ENCODE data around the gene POLH. TPM values are rescaled to one million over a fixed set of nuclear protein-coding genes. Genes with fewer than 3 reads are reported as not detected.

Gene POLH
- total RNA-seq, 1 experiment from 2014 or later = 15.4 TPM

DNA sequence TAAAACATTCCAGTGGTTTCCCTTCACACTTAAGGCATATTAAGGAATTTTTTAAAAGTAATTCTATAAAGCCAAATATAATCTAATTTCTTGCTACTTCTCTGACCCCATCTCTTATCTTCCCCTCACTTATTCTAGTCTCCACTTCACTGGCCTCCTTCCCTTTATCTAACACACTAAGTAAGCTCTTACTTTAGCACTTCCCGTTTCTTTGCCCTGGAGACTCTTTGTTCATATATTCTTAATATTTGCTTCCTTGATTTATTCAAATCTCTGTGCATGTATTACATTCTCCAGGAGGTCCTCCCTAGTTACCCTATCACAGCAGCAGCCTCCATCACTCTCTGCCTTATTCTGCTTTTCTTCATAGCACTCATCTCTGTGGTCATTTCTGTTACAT, 32.8 kb downstream of the POLH start:
- no peaks in the 10 kb centered on the region for H4K20me1 ChIP-seq (ENCODE audit: insufficient read depth, low read depth, low read length)
- H3K79me2 ChIP-seq (ENCODE audit: low read length) = no peaks in the 10 kb centered on the region
- H3K27ac ChIP-seq (ENCODE audit: low read length) = peak overlapping the region; percentile 97
- DNase-seq = peak; percentile 93
- peak overlapping the region; percentile 89 for H3K4me2 ChIP-seq (ENCODE audit: low read depth, low read length, poor library complexity, severe bottlenecking)
- H3K4me3 ChIP-seq (ENCODE audit: low read length) = peak overlapping the region; percentile 60
- no peaks in the 10 kb centered on the region for H3K9me2 ChIP-seq (replicated peaks; ENCODE audit: insufficient read depth, low read length)
- H3K9me3 ChIP-seq (ENCODE audit: low read length) = no peaks in the 10 kb centered on the region
- H3K27me3 ChIP-seq (ENCODE audit: low read length) = no peaks in the 10 kb centered on the region
- H3K36me3 ChIP-seq (ENCODE audit: insufficient read depth, low read length) = peaks cover 22% of the 10 kb centered on the region
- peaks cover 24% of the 10 kb centered on the region for H3K4me1 ChIP-seq (ENCODE audit: low read length)
- H2AFZ ChIP-seq (ENCODE audit: low read length) = no peak overlapping the region
- H3K9ac ChIP-seq (ENCODE audit: low read length) = peak overlapping the region; percentile 70

GRCh38 chr6:43609402-43609801, 33.4 kb downstream of the POLH start:
- no peak for DNase-seq
- Histone ChIP-seq H3K4me1 (ENCODE audit: low read length) (peaks cover 19% of the 10 kb centered on the region), H3K4me3 (ENCODE audit: low read length) (peak overlapping the region; percentile 23; the same call in 1 of the 2 replicates), H3K9ac (ENCODE audit: low read length) (peak overlapping the region; percentile 34), H3K27me3 (ENCODE audit: low read length) (no peaks in the 10 kb centered on the region), H3K27ac (ENCODE audit: low read length) (peak overlapping the region; percentile 97), H4K20me1 (ENCODE audit: insufficient read depth, low read depth, low read length) (no peaks in the 10 kb centered on the region), H3K79me2 (ENCODE audit: low read length) (no peaks in the 10 kb centered on the region), H2AFZ (ENCODE audit: low read length) (no peak overlapping the region), H3K9me2 (replicated peaks; ENCODE audit: insufficient read depth, low read length) (no peaks in the 10 kb centered on the region), H3K9me3 (ENCODE audit: low read length) (no peaks in the 10 kb centered on the region), H3K36me3 (ENCODE audit: insufficient read depth, low read length) (peaks cover 22% of the 10 kb centered on the region), H3K4me2 (ENCODE audit: low read depth, low read length, poor library complexity, severe bottlenecking) (peak overlapping the region; percentile 89)

GRCh38 chr6:43610431-43610830, 34.4 kb downstream of the POLH start:
- H3K4me1 ChIP-seq (ENCODE audit: low read length) = peaks cover 19% of the 10 kb centered on the region
- H3K27ac ChIP-seq (ENCODE audit: low read length) = no peak overlapping the region
- no peak overlapping the region for H2AFZ ChIP-seq (ENCODE audit: low read length)
- no peaks in the 10 kb centered on the region for H3K9me3 ChIP-seq (ENCODE audit: low read length)
- no peaks in the 10 kb centered on the region for H3K27me3 ChIP-seq (ENCODE audit: low read length)
- no peak overlapping the region for H3K4me3 ChIP-seq (ENCODE audit: low read length)
- H4K20me1 ChIP-seq (ENCODE audit: insufficient read depth, low read depth, low read length) = no peaks in the 10 kb centered on the region
- H3K9me2 ChIP-seq (replicated peaks; ENCODE audit: insufficient read depth, low read length) = no peaks in the 10 kb centered on the region
- DNase-seq = no peak
- no peak overlapping the region for H3K9ac ChIP-seq (ENCODE audit: low read length)
- no peak overlapping the region for H3K4me2 ChIP-seq (ENCODE audit: low read depth, low read length, poor library complexity, severe bottlenecking)
- peaks cover 16% of the 10 kb centered on the region; the same call in 1 of the 2 replicates for H3K36me3 ChIP-seq (ENCODE audit: insufficient read depth, low read length)
- no peaks in the 10 kb centered on the region for H3K79me2 ChIP-seq (ENCODE audit: low read length)

- no peak overlapping the region for H2AFZ ChIP-seq (ENCODE audit: low read length)
- H3K36me3 ChIP-seq (ENCODE audit: insufficient read depth, low read length) = peaks cover 16% of the 10 kb centered on the region; the same call in 1 of the 2 replicates
- H3K27ac ChIP-seq (ENCODE audit: low read length) = peak overlapping the region; percentile 1; the same call in 1 of the 2 replicates
- H3K9ac ChIP-seq (ENCODE audit: low read length) = no peak overlapping the region
- no peak overlapping the region for H3K4me3 ChIP-seq (ENCODE audit: low read length)
- no peaks in the 10 kb centered on the region for H4K20me1 ChIP-seq (ENCODE audit: insufficient read depth, low read depth, low read length)
- no peaks in the 10 kb centered on the region for H3K9me2 ChIP-seq (replicated peaks; ENCODE audit: insufficient read depth, low read length)
- H3K9me3 ChIP-seq (ENCODE audit: low read length) = no peaks in the 10 kb centered on the region
- no peaks in the 10 kb centered on the region for H3K79me2 ChIP-seq (ENCODE audit: low read length)
- peaks cover 10% of the 10 kb centered on the region for H3K4me1 ChIP-seq (ENCODE audit: low read length)
- no peaks in the 10 kb centered on the region for H3K27me3 ChIP-seq (ENCODE audit: low read length)
- H3K4me2 ChIP-seq (ENCODE audit: low read depth, low read length, poor library complexity, severe bottlenecking) = no peak overlapping the region
- DNase-seq = no peak
Observed at GRCh38 chr6:43613721-43614395, 37.9 kb downstream of the POLH start.

DNA sequence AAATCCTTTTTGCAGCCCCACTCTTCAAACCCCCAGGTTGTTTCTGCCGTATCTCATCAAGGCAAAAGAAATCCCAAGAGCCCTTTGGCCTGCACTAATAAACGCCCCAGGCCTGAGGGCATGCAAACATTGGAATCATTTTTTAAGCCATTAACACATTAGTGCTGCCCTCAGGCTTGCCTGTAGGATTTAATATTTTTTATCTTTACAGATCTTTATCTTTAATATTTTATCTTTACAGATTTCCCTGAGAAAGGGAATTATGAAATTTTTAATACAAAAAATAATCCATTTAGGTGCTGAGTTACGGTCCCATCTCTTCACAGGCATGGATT, 38.4 kb downstream of the POLH start:
- Histone ChIP-seq H3K27me3 (ENCODE audit: low read length) (no peaks in the 10 kb centered on the region), H3K36me3 (ENCODE audit: insufficient read depth, low read length) (peaks cover 18% of the 10 kb centered on the region; the same call in 1 of the 2 replicates), H3K9me2 (replicated peaks; ENCODE audit: insufficient read depth, low read length) (no peaks in the 10 kb centered on the region), H3K79me2 (ENCODE audit: low read length) (no peaks in the 10 kb centered on the region), H3K4me3 (ENCODE audit: low read length) (no peak overlapping the region), H2AFZ (ENCODE audit: low read length) (no peak overlapping the region), H4K20me1 (ENCODE audit: insufficient read depth, low read depth, low read length) (no peaks in the 10 kb centered on the region), H3K4me1 (ENCODE audit: low read length) (peaks cover 5% of the 10 kb centered on the region), H3K4me2 (ENCODE audit: low read depth, low read length, poor library complexity, severe bottlenecking) (no peak overlapping the region), H3K27ac (ENCODE audit: low read length) (peak overlapping the region; percentile 1; the same call in 1 of the 2 replicates), H3K9me3 (ENCODE audit: low read length) (no peaks in the 10 kb centered on the region), H3K9ac (ENCODE audit: low read length) (no peak overlapping the region)
- DNase-seq = no peak

- no peak for DNase-seq
- Histone ChIP-seq H3K4me1 (ENCODE audit: low read length) (no peaks in the 10 kb centered on the region), H3K9me3 (ENCODE audit: low read length) (no peaks in the 10 kb centered on the region), H3K36me3 (ENCODE audit: insufficient read depth, low read length) (peaks cover 17% of the 10 kb centered on the region; the same call in 1 of the 2 replicates), H4K20me1 (ENCODE audit: insufficient read depth, low read depth, low read length) (no peaks in the 10 kb centered on the region), H2AFZ (ENCODE audit: low read length) (no peak overlapping the region), H3K4me2 (ENCODE audit: low read depth, low read length, poor library complexity, severe bottlenecking) (no peak overlapping the region), H3K79me2 (ENCODE audit: low read length) (no peaks in the 10 kb centered on the region), H3K9me2 (replicated peaks; ENCODE audit: insufficient read depth, low read length) (no peaks in the 10 kb centered on the region), H3K4me3 (ENCODE audit: low read length) (no peak overlapping the region), H3K27ac (ENCODE audit: low read length) (no peak overlapping the region), H3K27me3 (ENCODE audit: low read length) (no peaks in the 10 kb centered on the region), H3K9ac (ENCODE audit: low read length) (no peak overlapping the region)
Observed at GRCh38 chr6:43616725-43617472, 40.9 kb downstream of the POLH start.

GRCh38 chr6:43621078-43621835, 45.3 kb downstream of the POLH start:
- no peak overlapping the region for H2AFZ ChIP-seq (ENCODE audit: low read length)
- peaks cover 39% of the 10 kb centered on the region; the same call in 1 of the 2 replicates for H3K36me3 ChIP-seq (ENCODE audit: insufficient read depth, low read length)
- H3K9me2 ChIP-seq (replicated peaks; ENCODE audit: insufficient read depth, low read length) = no peaks in the 10 kb centered on the region
- no peak overlapping the region for H3K27ac ChIP-seq (ENCODE audit: low read length)
- 0 out of 2 replicates have a peak, but pooled peaks cover 8% of the 10 kb centered on the region for H3K79me2 ChIP-seq (ENCODE audit: low read length)
- H3K4me1 ChIP-seq (ENCODE audit: low read length) = no peaks in the 10 kb centered on the region
- no peaks in the 10 kb centered on the region; the same call in 1 of the 2 replicates for H4K20me1 ChIP-seq (ENCODE audit: insufficient read depth, low read depth, low read length)
- no peak overlapping the region for H3K4me3 ChIP-seq (ENCODE audit: low read length)
- H3K27me3 ChIP-seq (ENCODE audit: low read length) = no peaks in the 10 kb centered on the region
- DNase-seq = no peak
- no peaks in the 10 kb centered on the region for H3K9me3 ChIP-seq (ENCODE audit: low read length)
- H3K4me2 ChIP-seq (ENCODE audit: low read depth, low read length, poor library complexity, severe bottlenecking) = no peak overlapping the region
- H3K9ac ChIP-seq (ENCODE audit: low read length) = no peak overlapping the region

DNA sequence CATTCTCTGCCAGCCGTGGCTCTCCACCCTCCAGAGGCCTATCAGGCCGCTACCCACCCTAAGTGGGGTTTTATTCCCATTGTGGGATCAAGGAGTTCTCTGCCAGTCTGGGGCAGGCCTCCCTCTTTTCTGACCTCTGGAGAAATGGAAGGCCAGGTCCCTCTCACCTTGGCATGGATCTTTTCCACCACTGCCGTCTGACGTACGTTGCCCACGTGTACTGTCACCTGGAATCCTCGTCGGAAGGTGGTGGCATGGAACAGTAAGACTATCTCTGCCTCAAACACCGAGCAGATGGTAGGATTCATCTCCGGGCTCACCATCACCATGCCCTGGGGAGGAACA, 45.8 kb downstream of the POLH start:
- H3K27me3 ChIP-seq (ENCODE audit: low read length) = no peaks in the 10 kb centered on the region
- DNase-seq = no peak
- no peaks in the 10 kb centered on the region for H3K9me3 ChIP-seq (ENCODE audit: low read length)
- H3K9me2 ChIP-seq (replicated peaks; ENCODE audit: insufficient read depth, low read length) = no peaks in the 10 kb centered on the region
- H3K9ac ChIP-seq (ENCODE audit: low read length) = no peak overlapping the region
- no peak overlapping the region for H3K27ac ChIP-seq (ENCODE audit: low read length)
- peaks cover 1% of the 10 kb centered on the region for H3K4me1 ChIP-seq (ENCODE audit: low read length)
- peaks cover under 1% of the 10 kb centered on the region; the same call in 1 of the 2 replicates for H4K20me1 ChIP-seq (ENCODE audit: insufficient read depth, low read depth, low read length)
- no peak overlapping the region for H3K4me2 ChIP-seq (ENCODE audit: low read depth, low read length, poor library complexity, severe bottlenecking)
- no peak overlapping the region for H3K4me3 ChIP-seq (ENCODE audit: low read length)
- H3K36me3 ChIP-seq (ENCODE audit: insufficient read depth, low read length) = peaks cover 41% of the 10 kb centered on the region; the same call in 1 of the 2 replicates
- no peak overlapping the region for H2AFZ ChIP-seq (ENCODE audit: low read length)
- H3K79me2 ChIP-seq (ENCODE audit: low read length) = peaks cover 11% of the 10 kb centered on the region

Data from Karpas-422 (cell line).